ENCODE data around the gene EPHA3.

EPHA3 gene

DNA sequence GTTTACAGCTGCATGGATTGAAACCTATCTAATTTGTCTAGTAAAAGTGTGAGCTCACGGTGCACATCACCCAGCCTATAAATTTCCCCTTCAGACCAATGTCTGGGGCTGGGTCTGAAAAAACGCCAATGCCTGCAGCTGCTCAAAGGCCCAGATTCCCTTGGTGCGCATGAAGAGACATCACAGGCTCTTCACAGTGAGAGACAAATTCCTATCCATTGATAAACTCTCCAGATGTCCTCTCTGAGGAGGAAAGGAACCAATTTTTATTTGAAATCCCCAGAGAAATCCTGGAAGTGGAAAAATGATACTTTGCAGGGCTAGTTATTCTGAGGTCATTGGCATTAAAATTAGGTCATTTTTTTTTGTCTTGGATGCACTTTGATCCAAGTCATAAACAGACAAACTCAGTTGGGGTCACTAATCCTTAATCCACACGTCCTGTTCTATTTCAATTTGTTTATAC is 360.5 kb downstream of the EPHA3 start:
- no peak for TF ChIP-seq POLR2A (IDR thresholded peaks at IDR 0.05; ENCODE audit: extremely low read depth, insufficient read length)
- no peak for TF ChIP-seq MYC (IDR thresholded peaks at IDR 0.05; ENCODE audit: low read depth, low read length)
- TF ChIP-seq, protein P1, sequence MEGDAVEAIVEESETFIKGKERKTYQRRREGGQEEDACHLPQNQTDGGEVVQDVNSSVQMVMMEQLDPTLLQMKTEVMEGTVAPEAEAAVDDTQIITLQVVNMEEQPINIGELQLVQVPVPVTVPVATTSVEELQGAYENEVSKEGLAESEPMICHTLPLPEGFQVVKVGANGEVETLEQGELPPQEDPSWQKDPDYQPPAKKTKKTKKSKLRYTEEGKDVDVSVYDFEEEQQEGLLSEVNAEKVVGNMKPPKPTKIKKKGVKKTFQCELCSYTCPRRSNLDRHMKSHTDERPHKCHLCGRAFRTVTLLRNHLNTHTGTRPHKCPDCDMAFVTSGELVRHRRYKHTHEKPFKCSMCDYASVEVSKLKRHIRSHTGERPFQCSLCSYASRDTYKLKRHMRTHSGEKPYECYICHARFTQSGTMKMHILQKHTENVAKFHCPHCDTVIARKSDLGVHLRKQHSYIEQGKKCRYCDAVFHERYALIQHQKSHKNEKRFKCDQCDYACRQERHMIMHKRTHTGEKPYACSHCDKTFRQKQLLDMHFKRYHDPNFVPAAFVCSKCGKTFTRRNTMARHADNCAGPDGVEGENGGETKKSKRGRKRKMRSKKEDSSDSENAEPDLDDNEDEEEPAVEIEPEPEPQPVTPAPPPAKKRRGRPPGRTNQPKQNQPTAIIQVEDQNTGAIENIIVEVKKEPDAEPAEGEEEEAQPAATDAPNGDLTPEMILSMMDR (IDR thresholded peaks at IDR 0.05; ENCODE audit: low read depth, low read length): no peak
- DNase-seq (ENCODE audit: low read depth): no peak
- H3K4me3 ChIP-seq (ENCODE audit: low read depth, low read length): no peak overlapping the region

GRCh38 chr3:89472101-89472500 is 364.7 kb downstream of the EPHA3 start:
- no peak overlapping the region for H3K4me3 ChIP-seq (ENCODE audit: low read depth, low read length)
- DNase-seq (ENCODE audit: low read depth): no peak
- TF ChIP-seq POLR2A (IDR thresholded peaks at IDR 0.05; ENCODE audit: extremely low read depth, insufficient read length) (no peak), MAX (IDR thresholded peaks at IDR 0.05; ENCODE audit: low read depth, low read length) (no peak), MYC (IDR thresholded peaks at IDR 0.05; ENCODE audit: low read depth, low read length) (no peak)
- TF ChIP-seq, protein P1 (IDR thresholded peaks at IDR 0.05; ENCODE audit: low read depth, low read length): no peak

- DNase-seq (ENCODE audit: low read depth): no peak
- TF ChIP-seq MAX (IDR thresholded peaks at IDR 0.05; ENCODE audit: low read depth, low read length): no peak
- TF ChIP-seq MYC (IDR thresholded peaks at IDR 0.05; ENCODE audit: low read depth, low read length): no peak
- TF ChIP-seq POLR2A (IDR thresholded peaks at IDR 0.05; ENCODE audit: extremely low read depth, insufficient read length): no peak
These were observed 367.1 kb downstream of the EPHA3 start for GRCh38 chr3:89474333-89475130.

DNA sequence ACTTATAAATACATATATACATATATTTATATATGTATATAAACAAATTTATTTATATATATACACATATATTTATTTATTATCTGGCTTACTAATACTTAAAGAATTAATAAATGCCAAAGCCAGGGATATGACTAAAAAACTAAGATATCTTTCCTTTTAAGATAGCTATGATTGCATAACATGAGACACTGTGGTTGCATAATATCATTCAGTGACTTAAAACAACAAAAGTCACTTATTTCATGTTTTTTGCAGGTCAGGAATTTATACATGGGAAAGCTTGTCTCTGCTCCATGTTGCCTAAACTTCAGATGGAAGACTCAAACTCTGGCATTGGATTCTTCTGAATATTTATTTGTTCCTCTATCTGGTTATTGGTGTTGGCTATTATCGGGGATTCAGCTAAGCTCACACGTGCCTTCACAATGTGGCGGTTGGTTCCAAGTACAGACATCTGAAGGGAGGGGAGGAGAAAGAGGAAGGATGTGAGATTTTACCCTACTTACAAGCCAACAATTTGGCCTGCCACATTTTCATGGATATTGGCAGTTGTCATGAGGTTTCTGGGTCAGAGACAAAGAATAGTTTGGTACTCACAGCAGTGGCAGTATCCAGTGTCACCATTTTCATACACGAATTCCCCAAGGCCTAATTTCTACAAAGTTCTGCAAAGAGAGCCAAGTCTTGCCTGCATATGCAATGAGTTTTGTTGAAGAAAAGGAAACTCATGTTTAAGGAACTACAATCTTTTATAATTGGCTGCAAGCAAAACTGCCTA is 381.6 kb downstream of the EPHA3 start:
- no peak for TF ChIP-seq MAX (IDR thresholded peaks at IDR 0.05; ENCODE audit: low read depth, low read length)
- no peak for TF ChIP-seq MYC (IDR thresholded peaks at IDR 0.05; ENCODE audit: low read depth, low read length)
- no peak for TF ChIP-seq POLR2A (IDR thresholded peaks at IDR 0.05; ENCODE audit: extremely low read depth, insufficient read length)
- TF ChIP-seq, protein P1 (IDR thresholded peaks at IDR 0.05; ENCODE audit: low read depth, low read length): no peak
- no peak overlapping the region for H3K4me3 ChIP-seq (ENCODE audit: low read depth, low read length)
- DNase-seq (ENCODE audit: low read depth): peak; percentile 28

More at GRCh38 chr3:89474333-89475130, 367.1 kb downstream of the EPHA3 start:
- no peak overlapping the region for H3K4me3 ChIP-seq (ENCODE audit: low read depth, low read length)

DNA sequence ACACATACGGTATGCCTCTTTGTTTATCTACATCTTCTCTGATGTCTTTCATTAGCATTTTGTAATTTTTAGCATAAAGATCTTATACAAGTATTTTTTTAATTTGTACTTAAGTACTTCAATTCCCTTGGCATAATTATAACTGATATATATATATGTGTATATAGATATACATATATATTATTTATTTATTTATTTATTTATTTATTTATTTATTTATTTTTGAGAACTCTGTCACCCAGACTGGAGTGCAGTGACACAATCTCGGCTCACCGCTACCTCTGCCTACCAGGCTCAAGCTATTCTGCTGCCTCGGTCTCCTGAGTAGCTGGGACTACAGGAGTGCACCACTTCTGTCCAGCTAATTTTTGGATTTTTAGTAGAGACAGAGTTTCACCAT is 382.7 kb downstream of the EPHA3 start:
- no peak for DNase-seq (ENCODE audit: low read depth)
- TF ChIP-seq MYC (IDR thresholded peaks at IDR 0.05; ENCODE audit: low read depth, low read length): no peak
- TF ChIP-seq MAX (IDR thresholded peaks at IDR 0.05; ENCODE audit: low read depth, low read length): no peak
- TF ChIP-seq, protein P1 (IDR thresholded peaks at IDR 0.05; ENCODE audit: low read depth, low read length): no peak
- no peak for TF ChIP-seq POLR2A (IDR thresholded peaks at IDR 0.05; ENCODE audit: extremely low read depth, insufficient read length)
- no peak overlapping the region for H3K4me3 ChIP-seq (ENCODE audit: low read depth, low read length)

GRCh38 chr3:89494734-89495133 is 387.3 kb downstream of the EPHA3 start:
- no peak for DNase-seq (ENCODE audit: low read depth)
- no peak for TF ChIP-seq MAX (IDR thresholded peaks at IDR 0.05; ENCODE audit: low read depth, low read length)
- TF ChIP-seq MYC (IDR thresholded peaks at IDR 0.05; ENCODE audit: low read depth, low read length): no peak
- TF ChIP-seq, protein P1 (IDR thresholded peaks at IDR 0.05; ENCODE audit: low read depth, low read length): no peak
- TF ChIP-seq POLR2A (IDR thresholded peaks at IDR 0.05; ENCODE audit: extremely low read depth, insufficient read length): no peak

More at GRCh38 chr3:89494734-89495133, 387.3 kb downstream of the EPHA3 start:
- H3K4me3 ChIP-seq (ENCODE audit: low read depth, low read length): no peak overlapping the region
